ENCODE results near the gene CRTC3.

CRTC3 gene

GRCh38 chr15:90483012-90483307 lies 46.8 kb upstream of the CRTC3 start:
- DNase-seq (ENCODE audit: low spot score): no peak
- no peak overlapping the region for H2BK120ac ChIP-seq (ENCODE audit: low read depth, low read length)
- H2BK12ac ChIP-seq (ENCODE audit: low read length): no peak overlapping the region
- H2BK15ac ChIP-seq (ENCODE audit: low read length): no peak overlapping the region
- no peak overlapping the region for H3K4ac ChIP-seq (ENCODE audit: low read length)
- no peak overlapping the region for H3K9ac ChIP-seq (ENCODE audit: low read depth, low read length, poor library complexity)
- peaks cover 7 to 86% of the 10 kb centered on the region in 2 donors for H3K36me3 ChIP-seq (replicated peaks in 1 of 2; ENCODE audit: control insufficient read depth in 2 of 2, insufficient read depth in 2 of 2, low read length in 2 of 2)
- no peaks in the 10 kb centered on the region for H3K4me1 ChIP-seq (ENCODE audit: control insufficient read depth in 2 of 2, insufficient read depth in 1 of 2, low read depth in 1 of 2, low read length in 2 of 2)
- H3K27me3 ChIP-seq (ENCODE audit: control insufficient read depth in 3 of 3, insufficient read depth in 3 of 3, low read depth in 1 of 3, low read length in 3 of 3): no peaks in the 10 kb centered on the region
- no peak overlapping the region for H2AK5ac ChIP-seq (ENCODE audit: low read depth, low read length)
- WGBS, 2 donors (ENCODE audit: extremely low coverage in 2 of 2, insufficient read length in 2 of 2, insufficient replicate concordance in 1 of 2): no CpG with 5 or more reads among the region's 1 CpG
- H4K8ac ChIP-seq (ENCODE audit: low read depth, low read length): no peak overlapping the region
- no peak overlapping the region for H3K14ac ChIP-seq (ENCODE audit: low read length)
- no peak overlapping the region for H2BK5ac ChIP-seq (ENCODE audit: low read length)
- no peak overlapping the region for H3K4me3 ChIP-seq (ENCODE audit: low read length in 2 of 2)
- H3K27ac ChIP-seq (replicated peaks; ENCODE audit: low read length): no peak overlapping the region
- no peak overlapping the region for H3K4me2 ChIP-seq (ENCODE audit: insufficient read depth, low read length, poor library complexity, severe bottlenecking)
- no peaks in the 10 kb centered on the region for H3K9me3 ChIP-seq (replicated peaks in 1 of 2; ENCODE audit: control insufficient read depth in 2 of 2, insufficient read depth in 1 of 2, low read depth in 1 of 2, low read length in 2 of 2)
- H4K91ac ChIP-seq (ENCODE audit: low read depth, low read length, poor library complexity): no peak overlapping the region
- H3K23ac ChIP-seq (ENCODE audit: low read depth, low read length, poor library complexity): no peak overlapping the region
- no peak overlapping the region for H2AFZ ChIP-seq (ENCODE audit: low read length)
- no peak overlapping the region for H3K18ac ChIP-seq (ENCODE audit: low read length)
- H3K79me1 ChIP-seq (ENCODE audit: low read depth, low read length): no peaks in the 10 kb centered on the region

- no peaks in the 10 kb centered on the region for H3K27me3 ChIP-seq (ENCODE audit: control insufficient read depth in 3 of 3, insufficient read depth in 3 of 3, low read depth in 1 of 3, low read length in 3 of 3)
- H3K18ac ChIP-seq (ENCODE audit: low read length): no peak overlapping the region
- H3K27ac ChIP-seq (replicated peaks; ENCODE audit: low read length): no peak overlapping the region
- DNase-seq (ENCODE audit: low spot score): no peak
- H3K14ac ChIP-seq (ENCODE audit: low read length): no peak overlapping the region
- no peak overlapping the region for H2AFZ ChIP-seq (ENCODE audit: low read length)
- H3K4me3 ChIP-seq (ENCODE audit: low read length in 2 of 2): no peak overlapping the region
- H3K4me2 ChIP-seq (ENCODE audit: insufficient read depth, low read length, poor library complexity, severe bottlenecking): no peak overlapping the region
- no peak overlapping the region for H2BK15ac ChIP-seq (ENCODE audit: low read length)
- H2AK5ac ChIP-seq (ENCODE audit: low read depth, low read length): no peak overlapping the region
- no peak overlapping the region for H3K9ac ChIP-seq (ENCODE audit: low read depth, low read length, poor library complexity)
- no peak overlapping the region for H2BK12ac ChIP-seq (ENCODE audit: low read length)
- no peaks in the 10 kb centered on the region for H3K79me1 ChIP-seq (ENCODE audit: low read depth, low read length)
- WGBS, 2 donors (ENCODE audit: extremely low coverage in 2 of 2, insufficient read length in 2 of 2, insufficient replicate concordance in 1 of 2): no CpG with 5 or more reads among the region's 2 CpGs
- H3K4ac ChIP-seq (ENCODE audit: low read length): no peak overlapping the region
- no peaks in the 10 kb centered on the region for H3K9me3 ChIP-seq (replicated peaks in 1 of 2; ENCODE audit: control insufficient read depth in 2 of 2, insufficient read depth in 1 of 2, low read depth in 1 of 2, low read length in 2 of 2)
- H3K36me3 ChIP-seq (replicated peaks in 1 of 2; ENCODE audit: control insufficient read depth in 2 of 2, insufficient read depth in 2 of 2, low read length in 2 of 2): peaks cover 8 to 85% of the 10 kb centered on the region in 2 donors
- H2BK5ac ChIP-seq (ENCODE audit: low read length): no peak overlapping the region
- H4K8ac ChIP-seq (ENCODE audit: low read depth, low read length): no peak overlapping the region
- H3K4me1 ChIP-seq (ENCODE audit: control insufficient read depth in 2 of 2, insufficient read depth in 1 of 2, low read depth in 1 of 2, low read length in 2 of 2): no peaks in the 10 kb centered on the region
- no peak overlapping the region for H4K91ac ChIP-seq (ENCODE audit: low read depth, low read length, poor library complexity)
- H2BK120ac ChIP-seq (ENCODE audit: low read depth, low read length): no peak overlapping the region
- no peak overlapping the region for H3K23ac ChIP-seq (ENCODE audit: low read depth, low read length, poor library complexity)
Observed at GRCh38 chr15:90483637-90484036, 46.1 kb upstream of the CRTC3 start.

GRCh38 chr15:90487186-90487585 lies 42.5 kb upstream of the CRTC3 start:
- Histone ChIP-seq H3K14ac (ENCODE audit: low read length) (no peak overlapping the region), H2BK5ac (ENCODE audit: low read length) (no peak overlapping the region), H3K27me3 (ENCODE audit: control insufficient read depth in 3 of 3, insufficient read depth in 3 of 3, low read depth in 1 of 3, low read length in 3 of 3) (no peaks in the 10 kb centered on the region), H3K4ac (ENCODE audit: low read length) (no peak overlapping the region), H3K27ac (replicated peaks; ENCODE audit: low read length) (no peak overlapping the region), H3K4me3 (ENCODE audit: low read length in 2 of 2) (no peak overlapping the region), H2AK5ac (ENCODE audit: low read depth, low read length) (no peak overlapping the region), H3K4me1 (ENCODE audit: control insufficient read depth in 2 of 2, insufficient read depth in 1 of 2, low read depth in 1 of 2, low read length in 2 of 2) (no peaks in the 10 kb centered on the region), H2BK12ac (ENCODE audit: low read length) (no peak overlapping the region), H4K91ac (ENCODE audit: low read depth, low read length, poor library complexity) (no peak overlapping the region), H2AFZ (ENCODE audit: low read length) (no peak overlapping the region), H3K18ac (ENCODE audit: low read length) (no peak overlapping the region), H3K23ac (ENCODE audit: low read depth, low read length, poor library complexity) (no peak overlapping the region), H3K4me2 (ENCODE audit: insufficient read depth, low read length, poor library complexity, severe bottlenecking) (no peak overlapping the region), H3K9ac (ENCODE audit: low read depth, low read length, poor library complexity) (no peak overlapping the region), H3K79me1 (ENCODE audit: low read depth, low read length) (no peaks in the 10 kb centered on the region), H2BK120ac (ENCODE audit: low read depth, low read length) (no peak overlapping the region), H3K9me3 (replicated peaks in 1 of 2; ENCODE audit: control insufficient read depth in 2 of 2, insufficient read depth in 1 of 2, low read depth in 1 of 2, low read length in 2 of 2) (no peaks in the 10 kb centered on the region), H3K36me3 (replicated peaks in 1 of 2; ENCODE audit: control insufficient read depth in 2 of 2, insufficient read depth in 2 of 2, low read length in 2 of 2) (peaks cover 7 to 95% of the 10 kb centered on the region in 2 donors), H4K8ac (ENCODE audit: low read depth, low read length) (no peak overlapping the region), H2BK15ac (ENCODE audit: low read length) (no peak overlapping the region)
- no peak for DNase-seq (ENCODE audit: low spot score)
- WGBS, 2 donors (ENCODE audit: extremely low coverage in 2 of 2, insufficient read length in 2 of 2, insufficient replicate concordance in 1 of 2): no CpG with 5 or more reads among the region's 8 CpGs

- Histone ChIP-seq H2BK12ac (ENCODE audit: low read length) (no peak overlapping the region), H4K8ac (ENCODE audit: low read depth, low read length) (no peak overlapping the region), H3K4me3 (ENCODE audit: low read length in 2 of 2) (no peak overlapping the region), H4K91ac (ENCODE audit: low read depth, low read length, poor library complexity) (no peak overlapping the region), H2BK15ac (ENCODE audit: low read length) (no peak overlapping the region), H2AK5ac (ENCODE audit: low read depth, low read length) (no peak overlapping the region), H3K36me3 (replicated peaks in 1 of 2; ENCODE audit: control insufficient read depth in 2 of 2, insufficient read depth in 2 of 2, low read length in 2 of 2) (peaks cover 10 to 96% of the 10 kb centered on the region in 2 donors), H3K9me3 (replicated peaks in 1 of 2; ENCODE audit: control insufficient read depth in 2 of 2, insufficient read depth in 1 of 2, low read depth in 1 of 2, low read length in 2 of 2) (no peaks in the 10 kb centered on the region), H3K27ac (replicated peaks; ENCODE audit: low read length) (no peak overlapping the region), H3K27me3 (ENCODE audit: control insufficient read depth in 3 of 3, insufficient read depth in 3 of 3, low read depth in 1 of 3, low read length in 3 of 3) (no peaks in the 10 kb centered on the region), H3K14ac (ENCODE audit: low read length) (no peak overlapping the region), H3K79me1 (ENCODE audit: low read depth, low read length) (no peaks in the 10 kb centered on the region), H3K9ac (ENCODE audit: low read depth, low read length, poor library complexity) (no peak overlapping the region), H3K4ac (ENCODE audit: low read length) (no peak overlapping the region), H2BK120ac (ENCODE audit: low read depth, low read length) (no peak overlapping the region), H2AFZ (ENCODE audit: low read length) (no peak overlapping the region), H3K4me1 (ENCODE audit: control insufficient read depth in 2 of 2, insufficient read depth in 1 of 2, low read depth in 1 of 2, low read length in 2 of 2) (no peaks in the 10 kb centered on the region), H3K23ac (ENCODE audit: low read depth, low read length, poor library complexity) (no peak overlapping the region), H3K18ac (ENCODE audit: low read length) (no peak overlapping the region), H2BK5ac (ENCODE audit: low read length) (no peak overlapping the region), H3K4me2 (ENCODE audit: insufficient read depth, low read length, poor library complexity, severe bottlenecking) (no peak overlapping the region)
- no CpG with 5 or more reads among the region's 1 CpG for WGBS, 2 donors (ENCODE audit: extremely low coverage in 2 of 2, insufficient read length in 2 of 2, insufficient replicate concordance in 1 of 2)
- no peak for DNase-seq (ENCODE audit: low spot score)
Observed at GRCh38 chr15:90489514-90489913, 40.2 kb upstream of the CRTC3 start.
